OCI-LY3 (cell line): ENCODE measurements around the gene SPON1.

Experiments
- H2AFZ ChIP-seq: fragments of 200-600, 300-600 bp; shearing (Covaris generic); 2 replicates; pipeline ENCODE4 v1.6.0; 2014; ENCODE audit warnings: antibody characterized with exemption, low read depth, low read length
- H3K27ac ChIP-seq: fragments of 200-600, 300-600 bp; sonication (generic); 2 replicates; pipeline ENCODE4 v1.5.1; 2014; ENCODE audit warnings: mild to moderate bottlenecking, low read length, moderate library complexity, mixed read lengths
- H3K27me3 ChIP-seq: fragments of 200-600, 300-600 bp; sonication (generic); 2 replicates; pipeline ENCODE4 v1.6.1; 2014; ENCODE audit warnings: low read depth, low read length, mixed read lengths
- H3K36me3 ChIP-seq: fragments of 200-600, 300-600 bp; sonication (generic); replicated peaks from 2 replicates; pipeline ENCODE3; 2014; ENCODE audit warnings: low read depth, low read length, mixed read lengths
- H3K4me1 ChIP-seq: fragments of 300-600, 200-600 bp; sonication (generic); 2 replicates; pipeline ENCODE4 v1.6.1; 2014; ENCODE audit warnings: low read length, mixed read lengths
- H3K4me2 ChIP-seq: fragments of 200-600, 300-600 bp; sonication (generic); 2 replicates; pipeline ENCODE4 v1.6.1; 2014; ENCODE audit warnings: low read length, mixed read lengths
- H3K4me3 ChIP-seq: fragments of 300-600, 200-600 bp; sonication (generic); 2 replicates; pipeline ENCODE4 v1.5.1; 2014; ENCODE audit warnings: antibody characterized with exemption, mild to moderate bottlenecking, low read length, moderate library complexity
- H3K79me2 ChIP-seq: fragments of 300-600, 200-600 bp; shearing (Covaris generic); 2 replicates; pipeline ENCODE4 v1.6.1; 2014; ENCODE audit warnings: mild to moderate bottlenecking, low read length, mixed read lengths
- H3K9ac ChIP-seq: fragments of 300-600, 200-600 bp; shearing (Covaris generic); 2 replicates; pipeline ENCODE4 v1.6.0; 2014; ENCODE audit warnings: mild to moderate bottlenecking, low read length, moderate library complexity
- H3K9me3 ChIP-seq: fragments of 200-600, 300-600 bp; shearing (Covaris generic); 2 replicates; pipeline ENCODE4 v1.6.1; 2014; ENCODE audit warnings: low read length, mixed read lengths; ENCODE audit not compliant: insufficient read depth
- H4K20me1 ChIP-seq: fragments of 200-600, 300-600 bp; sonication (generic); 2 replicates; pipeline ENCODE4 v1.6.1; 2016; ENCODE audit warnings: low read length, mixed read lengths; ENCODE audit not compliant: insufficient read depth
- CTCF ChIP-seq: fragments of 200-600, 300-600 bp; sonication (generic); IDR thresholded peaks from 2 replicates; pipeline ENCODE4 v1.5.1; 2014; ENCODE audit warnings: antibody characterized with exemption, low read length, low read depth
- EZH2phosphoT487 ChIP-seq: fragments of 200-600 bp; shearing (Covaris generic); IDR thresholded peaks from 2 replicates; pipeline ENCODE4 v1.6.1; 2018; ENCODE audit warnings: antibody characterized with exemption, mixed run types, low read depth

SPON1 gene

GRCh38 chr11:13941775-13942174, 20.7 kb upstream of the SPON1 start:
- Histone ChIP-seq H3K9ac (no peak overlapping the region), H3K27ac (no peak overlapping the region), H2AFZ (no peak overlapping the region), H3K36me3 (no peaks in the 10 kb centered on the region), H3K4me1 (no peaks in the 10 kb centered on the region), H3K4me3 (no peak overlapping the region), H4K20me1 (no peaks in the 10 kb centered on the region), H3K79me2 (no peaks in the 10 kb centered on the region), H3K4me2 (no peak overlapping the region), H3K27me3 (no peaks in the 10 kb centered on the region), H3K9me3 (no peaks in the 10 kb centered on the region)
- TF ChIP-seq EZH2phosphoT487, result no peak
- no peak for TF ChIP-seq CTCF

GRCh38 chr11:13942378-13942777, 20.1 kb upstream of the SPON1 start:
- H3K4me2 ChIP-seq, result no peak overlapping the region
- H3K4me1 ChIP-seq, result no peaks in the 10 kb centered on the region
- no peaks in the 10 kb centered on the region for H4K20me1 ChIP-seq
- H3K36me3 ChIP-seq, result no peaks in the 10 kb centered on the region
- no peak overlapping the region for H2AFZ ChIP-seq
- no peak overlapping the region for H3K4me3 ChIP-seq
- H3K27ac ChIP-seq, result no peak overlapping the region
- H3K9me3 ChIP-seq, result no peaks in the 10 kb centered on the region
- no peaks in the 10 kb centered on the region for H3K79me2 ChIP-seq
- no peak for TF ChIP-seq CTCF
- no peak for TF ChIP-seq EZH2phosphoT487
- no peaks in the 10 kb centered on the region for H3K27me3 ChIP-seq
- H3K9ac ChIP-seq, result no peak overlapping the region

GRCh38 chr11:13942971-13943381, 19.5 kb upstream of the SPON1 start:
- Histone ChIP-seq H3K27ac (no peak overlapping the region), H3K9ac (no peak overlapping the region)

GRCh38 chr11:13944016-13944415, 18.5 kb upstream of the SPON1 start:
- no peaks in the 10 kb centered on the region for H3K27me3 ChIP-seq
- H2AFZ ChIP-seq, result no peak overlapping the region
- H3K9ac ChIP-seq, result no peak overlapping the region
- H3K79me2 ChIP-seq, result no peaks in the 10 kb centered on the region
- H3K9me3 ChIP-seq, result no peaks in the 10 kb centered on the region
- H4K20me1 ChIP-seq, result no peaks in the 10 kb centered on the region
- H3K27ac ChIP-seq, result no peak overlapping the region
- no peak overlapping the region for H3K4me3 ChIP-seq
- no peak overlapping the region for H3K4me2 ChIP-seq
- H3K36me3 ChIP-seq, result no peaks in the 10 kb centered on the region
- TF ChIP-seq EZH2phosphoT487 (no peak), CTCF (no peak)
- H3K4me1 ChIP-seq, result no peaks in the 10 kb centered on the region

More at GRCh38 chr11:13942971-13943381, 19.5 kb upstream of the SPON1 start:
- Histone ChIP-seq H3K36me3 (no peaks in the 10 kb centered on the region), H3K9me3 (no peaks in the 10 kb centered on the region), H3K4me2 (no peak overlapping the region), H3K27me3 (no peaks in the 10 kb centered on the region), H3K79me2 (no peaks in the 10 kb centered on the region), H3K4me1 (no peaks in the 10 kb centered on the region), H3K4me3 (no peak overlapping the region), H4K20me1 (no peaks in the 10 kb centered on the region), H2AFZ (no peak overlapping the region)
- no peak for TF ChIP-seq CTCF
- no peak for TF ChIP-seq EZH2phosphoT487
